B cell (primary cell): ENCODE data around the gene LSM10.

ENCODE experiments used
- CTCF ChIP-seq: fragments of 200-600 bp; IDR thresholded peaks from one replicate; pipeline ENCODE4 v1.8.0; 2022; ENCODE audit warnings: antibody characterized with exemption, mild to moderate bottlenecking
- EZH2 ChIP-seq: IDR thresholded peaks from 2 replicates; pipeline ENCODE4 v1.6.1; 2012; ENCODE audit warnings: borderline replicate concordance, low read depth, mild to moderate bottlenecking, moderate library complexity, low read length; ENCODE audit not compliant: insufficient read depth, poor library complexity, severe bottlenecking

- TF ChIP-seq EZH2 (no peak), CTCF (no peak)
Measured at GRCh38 chr1:36400825-36401601, 3.3 kb upstream of the LSM10 start.
